Activated T-cell treated with anti-CD3 and anti-CD28 coated beads, Interleukin-2, amount 50 U/mL, for 4 hours (primary cell): ENCODE results near the gene NFE2L1. TPM values are rescaled to one million over a fixed set of nuclear protein-coding genes. Genes with fewer than 3 reads are reported as not detected.
A peak's percentile ranks its signal among the peaks of the same experiment; 100 is the strongest.
"Not testable (repeated sequence)": the region's sequence is repeated elsewhere in the genome, so short reads cannot be mapped to it uniquely, and the experiment has no call there.

ENCODE experiments used
- ATAC-seq, 2 donors: fragments of 200-7000 bp; cut with Tn5 transposase; one replicate each; pipeline ENCODE4 v1.10.0; 2021
- DNase-seq: peaks from one replicate; pipeline ENCODE4 v3.0.0-alpha.2; 2020
- H3K27me3 Mint-ChIP-seq: one replicate; pipeline ENCODE4 v1.8.0; 2021; ENCODE audit warnings: low read depth, mixed read lengths
- H3K36me3 Mint-ChIP-seq: one replicate; pipeline ENCODE4 v1.8.0; 2022; ENCODE audit warnings: mixed read lengths; ENCODE audit not compliant: insufficient read depth
- H3K4me1 Mint-ChIP-seq: one replicate; pipeline ENCODE4 v1.8.0; 2021; ENCODE audit warnings: low read depth, mixed read lengths
- H3K4me3 Mint-ChIP-seq: one replicate; pipeline ENCODE4 v1.8.0; 2021; ENCODE audit warnings: mild to moderate bottlenecking, moderate library complexity, mixed read lengths
- H3K9me3 Mint-ChIP-seq: one replicate; pipeline ENCODE4 v1.8.0; 2021; ENCODE audit warnings: mixed read lengths
- total RNA-seq, 3 donors: library from RNA; stranded (reverse); gene quantifications; one replicate each; pipeline ENCODE4 v1.2.1, GENCODE V29; 2021

NFE2L1 gene
- total RNA-seq, 3 donors from 2014 or later, result 93.1 to 123 (median 109) TPM

DNA sequence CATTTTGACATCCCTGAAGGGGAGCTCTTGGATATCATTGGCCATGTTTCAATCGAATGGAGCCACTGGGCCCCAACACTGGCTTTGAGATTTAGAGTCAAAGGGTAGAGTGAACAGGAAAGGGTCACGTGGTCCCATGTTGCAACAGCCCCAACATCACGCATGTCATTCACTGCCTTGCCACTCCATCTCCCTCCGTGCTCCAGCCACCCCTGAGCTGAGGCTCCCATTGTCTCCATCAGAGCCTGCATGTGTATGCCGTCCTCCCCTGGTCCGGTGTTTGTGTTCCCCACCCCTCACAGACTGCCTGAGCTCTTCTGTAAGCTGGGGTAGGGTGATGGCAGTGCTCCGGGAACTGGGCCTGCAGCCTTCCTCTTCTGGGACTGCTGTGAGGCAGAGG is 12.1 kb downstream of the NFE2L1 start:
- DNase-seq, result no peak
- no peak overlapping the region for H3K4me3 Mint-ChIP-seq
- H3K4me1 Mint-ChIP-seq, result peaks cover 17% of the 10 kb centered on the region
- no peaks in the 10 kb centered on the region for H3K9me3 Mint-ChIP-seq
- no peaks in the 10 kb centered on the region for H3K27me3 Mint-ChIP-seq
- peaks cover 49% of the 10 kb centered on the region for H3K36me3 Mint-ChIP-seq
- no peak for ATAC-seq

DNA sequence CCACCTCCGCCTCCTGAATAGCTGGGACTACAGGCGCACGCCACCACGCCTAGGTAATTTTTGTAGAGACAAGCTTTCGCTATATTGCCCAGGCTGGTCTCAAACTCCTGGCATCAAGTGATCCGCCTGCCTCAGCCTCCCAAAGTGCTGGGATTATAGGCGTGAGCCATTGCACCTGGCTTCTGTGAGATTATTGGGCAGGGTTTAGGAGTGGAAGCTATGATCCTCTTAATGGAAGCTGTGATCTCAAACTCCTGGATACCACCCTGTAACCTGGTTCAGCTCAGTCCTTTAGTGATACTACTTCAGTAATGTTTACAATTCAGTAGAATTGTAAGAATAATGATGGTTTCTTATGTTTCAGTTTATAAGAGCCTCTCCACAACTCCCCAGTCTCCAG is 14.1 kb downstream of the NFE2L1 start:
- no peaks in the 10 kb centered on the region for H3K9me3 Mint-ChIP-seq
- DNase-seq, result no peak
- no peak for ATAC-seq
- peaks cover 2% of the 10 kb centered on the region for H3K4me1 Mint-ChIP-seq
- H3K27me3 Mint-ChIP-seq, result no peaks in the 10 kb centered on the region
- no peak overlapping the region for H3K4me3 Mint-ChIP-seq
- H3K36me3 Mint-ChIP-seq, result peaks cover 39% of the 10 kb centered on the region

DNA sequence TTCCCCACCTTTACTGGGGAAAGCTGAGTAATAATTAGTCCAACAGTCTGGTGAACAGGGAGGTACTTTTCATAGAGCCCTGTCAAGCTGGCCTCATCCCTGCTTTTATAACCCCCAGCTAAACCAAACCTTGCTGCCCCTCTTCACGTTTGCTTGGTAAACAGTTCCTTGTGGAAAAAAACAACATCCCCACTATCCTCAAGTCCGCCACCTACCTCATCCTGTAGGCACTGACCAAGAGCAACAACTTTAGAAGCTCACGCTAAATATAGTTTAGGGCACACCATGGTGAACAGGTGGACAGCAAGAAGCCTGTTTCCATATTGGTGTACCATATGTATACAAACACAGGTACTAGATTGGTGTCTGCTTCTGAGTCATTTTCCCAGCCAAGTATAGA is 16.5 kb downstream of the NFE2L1 start:
- no peaks in the 10 kb centered on the region for H3K27me3 Mint-ChIP-seq
- peaks cover 2% of the 10 kb centered on the region for H3K4me1 Mint-ChIP-seq
- peaks cover 29% of the 10 kb centered on the region for H3K36me3 Mint-ChIP-seq
- DNase-seq, result no peak
- H3K4me3 Mint-ChIP-seq, result no peak overlapping the region
- ATAC-seq, result no peak
- no peaks in the 10 kb centered on the region for H3K9me3 Mint-ChIP-seq

DNA sequence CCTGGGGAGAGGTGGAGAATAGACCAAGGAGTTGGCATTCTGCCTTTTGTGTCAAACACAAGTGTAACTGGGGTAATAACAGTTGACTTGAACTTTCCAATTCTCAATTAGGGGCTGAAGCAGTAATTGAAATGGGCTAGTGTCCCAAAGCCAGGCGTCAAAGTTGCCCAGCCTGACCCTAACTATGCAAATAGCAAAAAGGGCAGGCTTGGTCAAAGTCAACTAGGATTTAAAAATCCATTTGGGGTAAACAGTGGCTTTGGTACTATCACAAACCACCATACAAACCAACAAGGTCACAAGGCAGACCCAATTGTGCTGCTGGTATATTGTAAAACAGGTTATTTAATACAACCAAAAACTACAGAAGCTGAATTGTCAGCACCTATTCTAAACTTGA is 18.0 kb downstream of the NFE2L1 start:
- H3K36me3 Mint-ChIP-seq, result peaks cover 20% of the 10 kb centered on the region
- H3K4me1 Mint-ChIP-seq, result no peaks in the 10 kb centered on the region
- no peak for ATAC-seq
- no peaks in the 10 kb centered on the region for H3K9me3 Mint-ChIP-seq
- H3K27me3 Mint-ChIP-seq, result no peaks in the 10 kb centered on the region
- H3K4me3 Mint-ChIP-seq, result no peak overlapping the region
- no peak for DNase-seq

DNA sequence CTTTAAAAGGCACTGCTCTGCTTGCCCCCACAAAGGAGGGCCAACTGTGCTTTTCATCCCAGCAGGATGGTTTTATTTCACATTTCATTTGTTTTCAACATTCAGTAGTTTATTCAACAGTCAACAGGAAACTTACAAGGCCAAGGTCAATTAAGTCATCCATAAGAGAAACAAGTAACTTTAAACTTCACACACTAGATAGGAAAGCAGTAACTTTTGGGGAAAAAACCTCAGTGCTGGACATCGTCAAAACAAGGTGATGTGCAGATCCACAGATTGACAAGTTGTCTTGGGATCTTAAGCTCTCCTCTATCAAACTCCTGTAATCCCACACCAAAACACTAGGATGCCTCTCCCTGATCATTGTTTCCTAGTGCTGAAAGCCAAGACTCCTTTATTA is 18.5 kb downstream of the NFE2L1 start:
- no peaks in the 10 kb centered on the region for H3K9me3 Mint-ChIP-seq
- DNase-seq, result no peak
- peaks cover 21% of the 10 kb centered on the region for H3K36me3 Mint-ChIP-seq
- H3K4me1 Mint-ChIP-seq, result no peaks in the 10 kb centered on the region
- H3K27me3 Mint-ChIP-seq, result no peaks in the 10 kb centered on the region
- ATAC-seq, result no peak
- no peak overlapping the region for H3K4me3 Mint-ChIP-seq

DNA sequence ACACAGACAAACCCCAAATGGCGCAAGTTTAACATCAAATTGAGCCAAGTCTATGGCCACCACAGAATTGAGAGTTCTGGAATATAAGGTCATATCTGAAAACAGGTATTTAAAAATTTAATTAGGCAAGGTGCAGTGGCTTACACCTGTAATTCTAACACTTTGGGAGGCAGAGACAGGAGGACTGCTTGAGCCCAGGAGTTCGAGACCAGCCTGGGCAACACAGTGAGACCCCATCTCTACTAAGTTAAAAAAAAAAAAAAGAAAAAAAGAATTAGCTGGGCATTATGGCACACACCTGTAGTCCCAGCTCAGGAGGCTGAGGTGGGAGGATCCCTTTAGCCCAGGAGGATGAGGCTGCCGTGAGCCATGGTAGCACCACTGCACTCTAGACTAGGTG is 19.1 kb downstream of the NFE2L1 start:
- ATAC-seq (no peak), DNase-seq (no peak)
- H3K4me1 Mint-ChIP-seq, result no peaks in the 10 kb centered on the region
- H3K4me3 Mint-ChIP-seq, result no peak overlapping the region
- peaks cover 21% of the 10 kb centered on the region for H3K36me3 Mint-ChIP-seq
- H3K9me3 Mint-ChIP-seq, result no peaks in the 10 kb centered on the region
- no peaks in the 10 kb centered on the region for H3K27me3 Mint-ChIP-seq

DNA sequence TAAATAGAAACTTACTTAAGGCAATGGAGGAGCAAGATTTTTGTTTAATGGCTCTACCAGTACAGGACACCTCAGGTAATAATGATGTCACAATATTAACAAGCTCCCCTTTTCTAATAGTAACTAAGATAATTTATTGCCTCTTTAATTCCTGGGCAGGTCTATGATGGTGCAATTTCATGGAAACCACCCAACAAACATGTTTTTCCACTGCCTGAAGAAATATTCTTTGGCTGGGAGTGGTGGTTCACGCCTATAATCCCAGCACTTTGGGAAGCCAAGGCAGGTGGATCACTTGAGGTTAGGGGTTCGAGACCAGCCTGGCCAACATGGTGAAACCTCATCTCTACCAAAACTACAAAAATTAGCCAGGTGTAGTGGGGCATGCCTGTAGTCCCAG is 19.6 kb downstream of the NFE2L1 start:
- not testable (repeated sequence) for H3K9me3 Mint-ChIP-seq, H3K27me3 Mint-ChIP-seq, H3K4me3 Mint-ChIP-seq, DNase-seq, ATAC-seq, H3K4me1 Mint-ChIP-seq
- peaks cover 19% of the 10 kb centered on the region for H3K36me3 Mint-ChIP-seq

DNA sequence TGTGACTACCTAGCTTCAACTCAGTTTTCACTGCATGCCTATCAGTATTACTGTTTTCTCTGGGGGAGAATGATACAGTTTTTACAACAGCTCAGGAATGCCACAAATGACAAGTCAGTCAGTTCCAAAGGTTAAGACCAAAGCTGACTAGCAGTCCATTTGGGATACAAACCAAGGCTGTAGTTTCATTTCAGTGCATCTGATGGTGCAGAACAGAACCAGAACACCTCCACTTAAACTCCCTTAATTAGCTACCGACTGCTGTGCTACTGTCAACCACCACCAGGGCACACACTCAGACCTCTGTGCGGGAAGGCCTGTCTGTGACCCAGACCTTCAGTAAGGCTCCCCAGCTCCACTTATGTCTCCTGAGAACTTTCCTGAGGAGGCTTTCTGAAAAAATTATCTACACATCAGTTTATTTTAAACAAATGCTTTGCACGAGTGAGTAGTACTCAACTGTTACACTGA is 20.4 kb downstream of the NFE2L1 start:
- H3K27me3 Mint-ChIP-seq, result no peaks in the 10 kb centered on the region
- no peak overlapping the region for H3K4me3 Mint-ChIP-seq
- DNase-seq (no peak), ATAC-seq (peak; percentile 51 to 59)
- peaks cover 21% of the 10 kb centered on the region for H3K36me3 Mint-ChIP-seq
- no peaks in the 10 kb centered on the region for H3K4me1 Mint-ChIP-seq
- H3K9me3 Mint-ChIP-seq, result no peaks in the 10 kb centered on the region

DNA sequence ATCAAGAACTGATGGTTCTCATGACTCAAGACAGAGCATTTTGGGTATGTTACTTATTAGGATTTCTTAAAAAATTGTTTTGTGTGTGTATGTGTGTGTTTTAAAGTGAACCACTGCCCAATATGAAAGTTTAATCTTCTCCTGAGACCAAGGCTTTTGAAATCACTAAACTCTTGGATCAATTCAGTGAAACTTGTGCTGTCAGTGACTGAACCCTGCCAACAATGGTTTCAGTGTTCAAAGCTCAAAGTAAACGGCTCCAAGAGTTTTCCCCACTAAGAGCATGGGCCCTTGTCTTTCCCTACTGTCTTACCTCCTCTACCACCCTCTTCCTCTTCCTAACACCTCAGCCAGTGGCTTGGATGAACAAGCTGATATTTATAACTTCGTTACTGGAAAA is 22.0 kb downstream of the NFE2L1 start:
- DNase-seq (no peak), ATAC-seq (no peak)
- Mint-ChIP-seq H3K4me1 (no peaks in the 10 kb centered on the region), H3K36me3 (peaks cover 19% of the 10 kb centered on the region), H3K9me3 (no peaks in the 10 kb centered on the region), H3K27me3 (no peaks in the 10 kb centered on the region), H3K4me3 (no peak overlapping the region)

DNA sequence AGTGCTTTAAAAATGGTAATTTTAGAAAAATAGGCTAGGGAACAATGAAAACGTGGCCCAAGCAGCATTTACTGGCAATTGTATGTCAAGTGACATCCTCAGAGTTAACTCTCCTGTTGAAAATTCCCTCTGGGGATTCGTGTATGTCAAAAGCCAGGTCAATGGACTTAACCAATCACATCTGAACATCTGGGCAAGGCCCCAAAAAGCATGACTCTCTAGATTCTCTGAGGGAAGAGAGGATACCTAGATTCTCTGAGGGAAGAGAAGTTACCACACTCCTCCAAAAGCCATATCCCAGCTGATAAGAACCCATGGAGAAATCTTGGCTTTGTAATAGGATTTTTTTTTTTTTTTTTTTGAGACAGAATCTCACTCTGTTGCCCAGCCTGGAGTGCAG is 23.5 kb downstream of the NFE2L1 start:
- H3K4me3 Mint-ChIP-seq, result no peak overlapping the region
- H3K36me3 Mint-ChIP-seq, result peaks cover 21% of the 10 kb centered on the region
- H3K27me3 Mint-ChIP-seq, result no peaks in the 10 kb centered on the region
- ATAC-seq (no peak), DNase-seq (no peak)
- no peaks in the 10 kb centered on the region for H3K4me1 Mint-ChIP-seq
- H3K9me3 Mint-ChIP-seq, result no peaks in the 10 kb centered on the region

DNA sequence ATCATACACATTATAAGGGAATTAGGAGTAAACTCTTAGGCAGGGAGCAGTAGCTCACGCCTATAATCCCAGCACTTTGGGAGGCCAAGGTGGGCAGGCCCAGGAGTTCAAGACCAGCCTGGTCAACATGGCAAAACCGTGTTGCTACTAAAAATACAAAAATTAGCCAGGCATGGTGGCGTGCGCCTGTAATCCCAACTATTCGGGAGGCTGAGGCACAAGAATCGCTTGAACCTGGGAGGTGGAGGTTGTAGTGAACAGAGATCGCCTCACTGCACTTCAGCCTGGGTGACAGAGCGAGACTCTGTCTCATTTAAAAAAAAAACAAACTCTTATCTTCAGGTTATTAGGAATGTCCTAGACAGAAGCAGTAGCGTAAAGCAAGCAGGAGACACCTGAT is 24.7 kb downstream of the NFE2L1 start:
- H3K4me1 Mint-ChIP-seq, H3K4me3 Mint-ChIP-seq, ATAC-seq, DNase-seq, H3K9me3 Mint-ChIP-seq, H3K27me3 Mint-ChIP-seq: not testable (repeated sequence)
- peaks cover 19% of the 10 kb centered on the region for H3K36me3 Mint-ChIP-seq

DNA sequence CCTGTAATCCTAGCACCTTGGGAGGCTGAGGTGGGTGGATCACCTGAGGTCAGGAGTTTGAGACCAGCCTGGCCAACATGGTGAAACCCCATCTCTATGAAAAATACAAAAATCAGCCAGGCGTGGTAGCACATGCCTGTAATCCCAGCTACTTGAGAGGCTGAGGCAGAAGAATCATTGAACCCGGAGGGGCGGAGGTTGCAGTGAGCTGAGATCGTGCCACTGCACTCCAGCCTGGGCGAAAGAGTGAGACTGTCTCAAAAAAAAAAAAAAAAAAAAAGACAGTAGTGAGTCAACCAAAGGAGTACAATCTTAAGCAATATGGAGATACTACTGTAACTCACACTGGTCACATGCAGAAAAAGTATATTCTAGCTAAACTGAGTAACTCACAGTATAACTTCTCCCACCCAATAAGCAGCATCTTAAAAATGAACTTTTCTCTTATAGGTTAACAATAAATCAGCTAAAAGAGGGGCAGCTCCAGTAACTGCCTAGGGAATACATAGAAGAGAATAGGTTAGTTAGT is 25.5 kb downstream of the NFE2L1 start:
- not testable (repeated sequence) for ATAC-seq, H3K4me1 Mint-ChIP-seq, DNase-seq, H3K9me3 Mint-ChIP-seq, H3K27me3 Mint-ChIP-seq, H3K4me3 Mint-ChIP-seq
- H3K36me3 Mint-ChIP-seq, result peaks cover 15% of the 10 kb centered on the region

DNA sequence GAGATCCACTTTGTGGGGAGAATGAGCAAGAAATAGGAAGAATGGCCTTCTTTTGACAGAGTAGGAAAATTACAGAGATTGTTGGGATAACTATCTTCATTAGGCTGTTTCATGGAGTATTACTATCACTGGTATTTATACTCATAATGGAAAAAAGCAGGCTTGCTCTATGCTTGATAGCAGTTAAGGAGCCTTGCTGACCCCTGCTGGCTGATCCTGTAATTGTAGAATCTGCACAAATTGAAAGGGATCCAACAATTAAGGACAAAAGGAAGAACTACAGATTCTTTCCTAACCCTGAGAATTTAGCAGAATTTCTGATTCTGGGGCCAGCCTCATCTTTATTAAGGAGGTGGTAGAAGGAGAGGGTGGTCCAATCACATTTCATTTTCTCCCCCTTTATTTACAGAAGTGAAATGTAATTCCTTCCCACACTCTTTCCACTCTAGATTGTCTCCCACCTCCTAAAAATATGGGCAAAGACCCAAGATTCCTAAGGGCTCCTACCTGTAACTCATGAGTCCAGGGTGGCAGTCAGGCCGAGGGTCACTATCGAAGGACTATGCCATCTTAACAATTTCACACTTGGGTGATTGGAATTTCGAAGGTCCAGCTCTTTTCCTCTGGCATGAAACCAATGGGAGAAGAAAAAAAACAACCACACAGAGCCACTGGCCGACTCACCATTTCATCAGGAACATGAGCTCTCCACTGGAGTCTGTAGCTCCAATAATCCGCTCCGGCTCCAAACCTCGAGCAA is 26.3 kb downstream of the NFE2L1 start:
- Mint-ChIP-seq H3K4me1 (no peaks in the 10 kb centered on the region), H3K4me3 (no peak overlapping the region), H3K36me3 (peaks cover 12% of the 10 kb centered on the region), H3K9me3 (no peaks in the 10 kb centered on the region), H3K27me3 (no peaks in the 10 kb centered on the region)
- DNase-seq (peak; percentile 76), ATAC-seq (peak; percentile 76)

DNA sequence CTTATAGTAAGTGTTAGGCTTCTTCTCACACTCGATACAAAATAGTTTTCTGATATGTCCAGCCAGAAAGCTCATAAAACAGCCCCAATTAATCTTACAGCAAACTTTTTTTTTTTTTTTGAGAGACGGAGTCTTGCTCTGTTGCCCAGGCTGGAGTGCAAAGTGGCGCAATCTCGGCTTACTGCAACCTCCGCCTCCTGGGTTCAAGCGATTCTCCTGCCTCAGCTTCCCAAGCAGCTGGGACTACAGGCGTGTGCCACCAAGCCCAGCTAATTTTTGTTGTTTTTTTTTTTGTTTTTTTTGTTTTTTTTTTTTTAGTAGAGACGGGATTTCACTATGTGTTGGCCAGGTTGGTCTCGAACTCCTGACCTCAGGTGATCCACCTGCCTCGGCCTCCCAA is 29.0 kb downstream of the NFE2L1 start:
- H3K4me3 Mint-ChIP-seq, DNase-seq, ATAC-seq, H3K4me1 Mint-ChIP-seq, H3K27me3 Mint-ChIP-seq, H3K36me3 Mint-ChIP-seq, H3K9me3 Mint-ChIP-seq: not testable (repeated sequence)

DNA sequence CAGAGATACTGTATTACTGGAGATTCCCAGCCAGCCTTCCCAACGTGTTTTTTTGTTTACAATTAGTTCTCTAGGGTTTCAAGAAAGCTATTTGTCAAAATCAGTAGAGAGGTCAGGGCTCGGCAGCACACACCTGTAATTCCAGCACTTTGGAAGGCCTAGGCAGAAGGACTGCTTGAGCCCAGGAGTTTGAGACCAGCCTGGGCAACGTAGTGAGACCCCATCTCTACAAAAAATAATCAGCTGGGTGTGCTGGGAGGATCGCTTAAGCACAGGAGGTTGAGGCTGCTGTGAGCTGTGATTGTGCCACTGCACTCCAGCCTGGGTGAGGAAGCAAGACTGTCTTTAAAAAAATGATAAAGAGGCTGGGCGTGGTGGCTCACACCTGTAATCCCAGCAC is 33.7 kb downstream of the NFE2L1 start:
- ATAC-seq (no peak), DNase-seq (no peak)
- peaks cover 9% of the 10 kb centered on the region for H3K4me1 Mint-ChIP-seq
- H3K36me3 Mint-ChIP-seq, result no peaks in the 10 kb centered on the region
- H3K4me3 Mint-ChIP-seq, result no peak overlapping the region
- H3K9me3 Mint-ChIP-seq, result no peaks in the 10 kb centered on the region
- H3K27me3 Mint-ChIP-seq, result no peaks in the 10 kb centered on the region
